B cell (primary cell): ENCODE results near the gene CLEC2L.

Experiments used
- EZH2 ChIP-seq: IDR thresholded peaks from 2 replicates; pipeline ENCODE4 v1.6.1; 2012; ENCODE audit warnings: borderline replicate concordance, low read depth, mild to moderate bottlenecking, moderate library complexity, low read length; ENCODE audit not compliant: insufficient read depth, poor library complexity, severe bottlenecking
- TF ChIP-seq, protein P1 (sequence below): fragments of 200-600 bp; IDR thresholded peaks from one replicate; pipeline ENCODE4 v1.8.0; 2022; ENCODE audit warnings: antibody characterized with exemption, mild to moderate bottlenecking

DNA sequence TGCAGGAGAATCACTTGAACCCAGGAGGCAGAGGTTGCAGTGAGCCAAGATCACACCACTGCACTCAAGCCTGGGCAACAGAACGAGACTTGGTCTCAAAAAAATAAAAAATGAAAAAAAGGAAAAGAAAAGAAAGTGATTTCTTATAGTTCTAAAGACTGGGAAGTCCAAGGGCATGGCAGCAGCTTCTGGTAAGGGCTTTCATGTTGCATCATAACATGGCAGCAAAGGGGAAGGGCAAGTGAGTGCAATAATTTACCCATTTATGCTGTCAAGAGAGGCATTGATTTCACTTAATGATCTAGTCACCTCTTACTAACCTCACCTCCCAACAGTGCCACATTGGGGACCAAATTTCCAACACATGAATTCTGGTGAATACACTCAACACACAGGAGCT lies 31.2 kb upstream of the CLEC2L start:
- TF ChIP-seq, protein P1, sequence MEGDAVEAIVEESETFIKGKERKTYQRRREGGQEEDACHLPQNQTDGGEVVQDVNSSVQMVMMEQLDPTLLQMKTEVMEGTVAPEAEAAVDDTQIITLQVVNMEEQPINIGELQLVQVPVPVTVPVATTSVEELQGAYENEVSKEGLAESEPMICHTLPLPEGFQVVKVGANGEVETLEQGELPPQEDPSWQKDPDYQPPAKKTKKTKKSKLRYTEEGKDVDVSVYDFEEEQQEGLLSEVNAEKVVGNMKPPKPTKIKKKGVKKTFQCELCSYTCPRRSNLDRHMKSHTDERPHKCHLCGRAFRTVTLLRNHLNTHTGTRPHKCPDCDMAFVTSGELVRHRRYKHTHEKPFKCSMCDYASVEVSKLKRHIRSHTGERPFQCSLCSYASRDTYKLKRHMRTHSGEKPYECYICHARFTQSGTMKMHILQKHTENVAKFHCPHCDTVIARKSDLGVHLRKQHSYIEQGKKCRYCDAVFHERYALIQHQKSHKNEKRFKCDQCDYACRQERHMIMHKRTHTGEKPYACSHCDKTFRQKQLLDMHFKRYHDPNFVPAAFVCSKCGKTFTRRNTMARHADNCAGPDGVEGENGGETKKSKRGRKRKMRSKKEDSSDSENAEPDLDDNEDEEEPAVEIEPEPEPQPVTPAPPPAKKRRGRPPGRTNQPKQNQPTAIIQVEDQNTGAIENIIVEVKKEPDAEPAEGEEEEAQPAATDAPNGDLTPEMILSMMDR, result no peak
- TF ChIP-seq EZH2, result no peak
